Skin epidermis (tissue), 12 donors: ENCODE measurements around the gene SLC38A8.

ENCODE experiments used
- H3K27ac ChIP-seq, 21 experiments: fragments of 200-600 bp; sonication (generic) in 11 of 21; one replicate each; pipeline ENCODE4 v1.5.0; 2020; ENCODE audit warnings: mild to moderate bottlenecking in 3 of 21, inconsistent platforms in 2 of 21, moderate library complexity in 2 of 21
- H3K4me3 ChIP-seq, 7 experiments: fragments of 200-600 bp; sonication (generic) in 2 of 7; one replicate each; pipeline ENCODE4 v1.5.0; 2020; ENCODE audit warnings: inconsistent platforms in 2 of 7, mild to moderate bottlenecking in 2 of 7, moderate library complexity in 1 of 7

SLC38A8 gene

DNA sequence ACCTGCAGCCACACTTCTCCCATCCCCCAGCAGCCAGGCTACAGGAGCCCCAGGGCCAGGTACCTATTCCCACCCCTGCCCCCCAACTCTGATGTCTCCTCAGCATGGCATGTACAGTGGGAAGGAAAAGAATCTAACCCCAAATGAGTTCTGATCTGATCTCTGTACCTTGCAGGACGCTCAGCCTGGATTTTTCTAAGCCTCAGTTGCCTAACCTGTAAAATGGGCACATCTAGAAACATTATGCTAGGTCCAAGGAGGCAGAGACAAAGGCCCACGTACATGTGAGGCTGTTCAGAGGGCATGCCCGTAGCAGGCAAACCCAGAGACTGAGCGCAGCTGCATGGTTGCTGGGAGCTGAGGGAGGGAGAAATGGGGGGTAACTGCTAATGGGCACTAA is 35.1 kb downstream of the SLC38A8 start:
- Histone ChIP-seq H3K4me3 (no peak overlapping the region), H3K27ac (no peak overlapping the region)

DNA sequence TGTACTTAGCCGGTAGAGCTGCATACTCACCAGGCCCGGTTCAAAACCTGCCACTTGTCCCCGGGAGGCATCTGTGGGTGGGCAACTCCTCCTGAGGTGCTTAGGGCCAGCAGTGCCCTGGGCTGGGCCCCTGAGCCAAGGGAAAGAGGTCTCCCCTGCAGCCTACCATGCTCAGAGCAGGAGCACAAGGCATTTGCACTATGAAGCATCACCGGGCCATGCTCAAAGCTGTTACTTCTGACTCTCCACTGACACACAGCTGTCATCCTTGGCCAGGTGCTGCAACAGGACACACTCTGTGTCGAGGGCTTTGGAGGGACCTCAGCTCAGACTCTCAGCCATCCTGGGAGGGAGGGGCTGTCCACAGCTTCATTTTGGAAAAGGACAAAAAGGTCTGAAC is 37.2 kb downstream of the SLC38A8 start:
- no peak overlapping the region for H3K4me3 ChIP-seq
- H3K27ac ChIP-seq: no peak overlapping the region

DNA sequence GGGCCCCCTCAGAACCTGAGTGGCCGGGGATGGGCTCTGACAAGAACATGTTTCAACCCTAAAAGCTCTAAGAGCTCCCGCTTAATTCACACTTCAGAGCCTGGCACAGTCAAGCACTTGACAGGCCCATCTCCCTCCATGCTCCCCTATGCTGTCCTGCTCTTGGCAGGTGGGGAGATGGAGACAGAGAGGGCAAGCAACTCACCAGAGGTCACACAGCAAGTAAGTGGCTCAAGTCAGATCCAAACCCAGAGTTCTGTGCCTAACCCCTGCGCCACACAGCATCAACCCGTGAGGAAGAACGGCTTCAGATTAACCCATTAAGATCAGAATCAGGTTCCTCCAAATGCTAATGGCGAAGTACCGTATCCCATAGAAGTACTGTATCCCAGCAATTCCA is 38.2 kb downstream of the SLC38A8 start:
- H3K4me3 ChIP-seq: no peak overlapping the region
- H3K27ac ChIP-seq: no peak overlapping the region

- H3K4me3 ChIP-seq: no peak overlapping the region
Observed at GRCh38 chr16:84003038-84003437, 39.6 kb downstream of the SLC38A8 start.

DNA sequence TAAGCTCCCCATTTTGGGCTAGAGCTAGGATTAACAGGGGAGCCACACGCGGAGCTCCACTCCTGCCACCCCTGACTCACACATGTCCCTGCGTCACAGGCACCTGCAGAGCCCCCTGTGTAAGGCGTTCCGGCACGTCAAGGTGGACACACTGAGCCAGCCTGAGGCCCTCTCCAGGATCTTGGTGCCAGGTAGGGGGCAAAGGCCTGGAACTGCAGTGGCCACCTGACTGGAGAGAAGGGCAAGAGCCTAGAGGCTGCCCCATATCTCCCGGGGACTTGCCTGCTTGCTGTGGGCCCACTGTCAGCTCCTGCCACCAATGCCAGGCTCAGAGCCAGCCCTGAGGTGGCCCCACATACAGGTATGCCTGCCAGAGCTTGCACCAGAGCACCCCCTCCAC is 40.9 kb downstream of the SLC38A8 start:
- Histone ChIP-seq H3K4me3 (no peak overlapping the region), H3K27ac (no peak overlapping the region)

More at GRCh38 chr16:84003038-84003437, 39.6 kb downstream of the SLC38A8 start:
- H3K27ac ChIP-seq: no peak overlapping the region

DNA sequence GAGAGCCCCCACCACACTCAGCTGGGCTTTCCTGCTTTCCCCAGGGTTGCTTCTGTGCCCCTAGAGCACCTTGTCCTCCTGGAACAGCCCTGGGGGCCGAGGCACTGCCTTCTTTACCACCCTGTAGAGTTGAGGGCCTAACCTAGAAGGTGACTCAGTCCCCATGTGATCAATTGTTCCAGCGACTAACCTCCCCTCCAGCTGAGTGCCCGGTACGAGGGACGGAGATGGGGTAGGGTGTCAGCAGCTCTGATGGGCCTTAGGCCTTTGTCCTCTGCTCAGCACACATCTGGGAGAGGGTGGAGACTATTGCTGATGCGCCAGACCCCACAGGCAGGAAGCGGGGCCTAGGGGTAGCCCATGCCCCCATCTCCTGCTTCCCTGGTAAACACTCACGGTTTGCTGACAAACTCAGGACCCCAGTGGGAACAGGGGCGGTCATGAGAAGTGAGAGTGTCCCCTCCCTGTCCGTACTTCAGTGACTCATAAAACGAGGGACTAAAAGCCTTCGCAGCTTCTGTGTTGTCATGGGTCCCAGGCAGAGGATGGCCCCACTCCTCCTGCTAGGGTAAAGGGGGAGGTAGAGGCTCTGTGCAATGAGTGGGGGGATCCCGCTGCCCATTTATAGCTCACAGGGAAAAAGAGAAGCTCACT is 41.5 kb downstream of the SLC38A8 start:
- no peak overlapping the region for H3K4me3 ChIP-seq
- no peak overlapping the region for H3K27ac ChIP-seq

- Histone ChIP-seq H3K4me3 (no peak overlapping the region), H3K27ac (no peak overlapping the region)
Observed at GRCh38 chr16:83998091-83998490, 44.5 kb downstream of the SLC38A8 start.

DNA sequence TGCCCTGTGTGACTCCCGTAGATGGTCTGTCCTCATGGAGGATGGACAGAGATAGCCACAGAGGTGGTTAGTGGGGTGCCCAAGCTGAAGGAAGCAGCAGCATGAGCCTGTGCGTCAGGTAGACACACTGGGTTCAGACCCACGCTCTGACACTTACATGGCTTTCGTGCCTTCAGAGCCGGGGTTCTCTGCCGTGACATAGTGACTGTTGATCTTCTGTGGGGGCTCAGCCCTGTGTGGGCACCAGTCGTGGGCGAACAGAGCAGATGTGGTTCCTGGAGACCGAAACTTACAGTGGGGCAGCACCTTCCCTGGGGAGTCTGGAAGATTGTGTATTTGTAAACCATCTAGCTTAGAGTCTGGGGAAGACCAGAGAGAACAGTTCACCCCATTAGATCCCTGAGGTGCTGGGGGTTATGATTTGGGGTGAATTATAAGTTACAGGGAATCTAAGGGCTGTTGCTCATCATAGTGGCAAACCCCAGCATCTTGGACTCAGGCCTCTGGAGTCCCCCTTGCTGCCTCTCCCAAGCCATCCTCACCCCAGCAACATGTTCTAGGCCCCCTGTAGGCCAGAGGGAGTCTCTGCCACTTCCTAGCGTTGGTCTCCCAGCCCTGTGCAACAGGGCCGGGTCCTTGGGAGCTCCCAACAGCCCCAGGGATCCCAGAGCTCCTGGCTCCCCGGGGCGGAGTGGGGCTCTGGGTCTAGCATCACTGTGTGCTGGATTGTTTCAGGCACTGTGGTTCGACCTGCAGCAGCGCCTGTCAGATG is 45.9 kb downstream of the SLC38A8 start:
- Histone ChIP-seq H3K27ac (no peak overlapping the region), H3K4me3 (no peak overlapping the region)

GRCh38 chr16:83995754-83996153 is 46.8 kb downstream of the SLC38A8 start:
- H3K4me3 ChIP-seq: no peak overlapping the region
- no peak overlapping the region for H3K27ac ChIP-seq

DNA sequence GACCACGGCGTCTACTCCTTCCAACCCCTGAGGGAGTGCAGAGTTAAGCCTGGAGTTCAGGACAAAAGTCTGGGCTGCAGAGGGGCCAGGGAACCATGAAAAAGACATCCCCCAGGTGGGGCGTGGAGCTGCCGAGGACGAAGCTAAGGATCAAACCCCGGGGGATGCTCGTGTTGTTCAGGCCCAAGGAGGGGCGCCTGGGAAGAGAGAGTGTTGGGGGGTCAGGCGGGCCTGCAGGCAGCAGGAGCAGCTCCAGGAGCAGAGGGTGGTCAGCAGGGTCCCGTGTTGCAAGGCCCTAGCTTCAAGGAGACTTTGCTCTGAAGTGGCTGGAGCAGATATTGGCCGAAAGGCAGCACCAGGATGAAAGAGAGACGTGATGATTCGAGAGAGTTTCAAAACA is 47.9 kb downstream of the SLC38A8 start:
- Histone ChIP-seq H3K4me3 (no peak overlapping the region), H3K27ac (no peak overlapping the region)

- Histone ChIP-seq H3K27ac (peak overlapping the region in 1 of 21 experiments; percentile 44), H3K4me3 (no peak overlapping the region)
Observed at GRCh38 chr16:83994087-83994486, 48.5 kb downstream of the SLC38A8 start.

GRCh38 chr16:83992624-83993023 is 50.0 kb downstream of the SLC38A8 start:
- Histone ChIP-seq H3K4me3 (no peak overlapping the region), H3K27ac (no peak overlapping the region)

GRCh38 chr16:83990492-83990891 is 52.1 kb downstream of the SLC38A8 start:
- no peak overlapping the region for H3K4me3 ChIP-seq

GRCh38 chr16:83989300-83989699 is 53.3 kb downstream of the SLC38A8 start:
- Histone ChIP-seq H3K4me3 (no peak overlapping the region), H3K27ac (no peak overlapping the region)

More at GRCh38 chr16:83990492-83990891, 52.1 kb downstream of the SLC38A8 start:
- H3K27ac ChIP-seq: no peak overlapping the region

GRCh38 chr16:83983491-83983890 is 59.1 kb downstream of the SLC38A8 start:
- Histone ChIP-seq H3K4me3 (no peak overlapping the region), H3K27ac (no peak overlapping the region)

GRCh38 chr16:83981799-83982198 is 60.8 kb downstream of the SLC38A8 start:
- Histone ChIP-seq H3K4me3 (no peak overlapping the region), H3K27ac (no peak overlapping the region)

- no peak overlapping the region for H3K27ac ChIP-seq
- no peak overlapping the region for H3K4me3 ChIP-seq
Observed at GRCh38 chr16:83980794-83981193, 61.8 kb downstream of the SLC38A8 start.

- H3K4me3 ChIP-seq: no peak overlapping the region
- no peak overlapping the region for H3K27ac ChIP-seq
Observed at GRCh38 chr16:83979441-83979840, 63.2 kb downstream of the SLC38A8 start.

- Histone ChIP-seq H3K27ac (no peak overlapping the region), H3K4me3 (no peak overlapping the region)
Observed at GRCh38 chr16:83978401-83978904, 64.1 kb downstream of the SLC38A8 start.

DNA sequence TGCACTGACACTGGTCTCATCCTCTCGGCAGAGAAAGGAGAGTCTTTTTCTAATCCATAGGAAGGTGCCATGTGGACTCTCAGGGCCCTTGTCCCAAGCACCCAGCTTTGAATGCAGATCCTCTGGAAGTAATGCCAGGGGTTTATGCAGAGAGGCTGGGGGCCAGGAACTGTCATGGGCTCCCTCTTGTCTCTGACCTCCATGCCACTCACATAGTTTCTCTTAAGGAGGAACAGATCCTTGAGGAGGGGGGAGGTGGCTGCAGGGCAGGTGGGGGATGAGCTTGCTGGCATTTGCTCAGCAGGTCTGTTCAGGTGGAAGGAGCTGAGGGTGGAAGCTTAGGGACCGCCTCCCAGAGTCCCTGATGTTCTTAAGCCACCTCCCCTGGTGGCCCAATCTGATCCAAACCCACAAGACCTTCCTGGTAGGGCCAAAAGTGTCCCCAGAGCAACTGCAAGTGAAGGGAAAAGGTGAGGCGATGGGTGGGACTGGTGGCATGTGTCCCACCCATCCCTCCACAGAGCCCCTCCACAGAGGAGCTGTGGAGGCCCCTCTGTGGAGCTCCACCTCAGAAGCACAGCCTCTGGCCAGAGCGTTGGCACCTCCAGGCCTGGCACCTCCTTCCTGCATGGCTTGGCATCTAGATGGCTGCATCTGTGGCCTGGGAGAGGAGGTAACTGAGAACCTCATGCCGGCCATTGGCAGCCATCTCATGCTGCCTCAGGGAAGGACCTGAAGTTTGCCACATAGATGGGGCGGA is 65.4 kb downstream of the SLC38A8 start:
- Histone ChIP-seq H3K4me3 (no peak overlapping the region), H3K27ac (no peak overlapping the region)
